GM18951 (cell line): ENCODE results near the gene FNDC1.

ENCODE experiments used
- POLR2A ChIP-seq: IDR thresholded peaks from 4 replicates; pipeline ENCODE4 v1.6.1; 2011; ENCODE audit warnings: mild to moderate bottlenecking; ENCODE audit not compliant: insufficient read length, insufficient read depth; ENCODE audit errors: extremely low read depth
- in situ Hi-C: fragments of 300-500 bp; cut with MboI; formaldehyde crosslinking; loops from one replicate; pipeline ENCODE4 v1.12.0; 2022; ENCODE audit warnings: low sequenced_read_pairs, mixed read lengths, inconsistent platforms; ENCODE audit not compliant: unreplicated experiment

Gene FNDC1

GRCh38 chr6:159234102-159234553 is 64.9 kb downstream of the FNDC1 start:
- no peak for TF ChIP-seq POLR2A
- in situ Hi-C loops = no loop called here

- TF ChIP-seq POLR2A = no peak
- in situ Hi-C loops = no loop called here
Observed at GRCh38 chr6:159238920-159239558, 69.8 kb downstream of the FNDC1 start.

- in situ Hi-C loops = no loop called here
- TF ChIP-seq POLR2A = no peak
Observed at GRCh38 chr6:159249128-159249527, 79.9 kb downstream of the FNDC1 start.

GRCh38 chr6:159249752-159250151 is 80.6 kb downstream of the FNDC1 start:
- in situ Hi-C loops = no loop called here
- no peak for TF ChIP-seq POLR2A

- in situ Hi-C loops = no loop called here
- no peak for TF ChIP-seq POLR2A
Observed at GRCh38 chr6:159250633-159251032, 81.4 kb downstream of the FNDC1 start.

- in situ Hi-C loops = no loop called here
- TF ChIP-seq POLR2A = no peak
Observed at GRCh38 chr6:159252955-159253508, 83.8 kb downstream of the FNDC1 start.

GRCh38 chr6:159254186-159254585 is 85.0 kb downstream of the FNDC1 start:
- no peak for TF ChIP-seq POLR2A
- in situ Hi-C loops = no loop called here

GRCh38 chr6:159255434-159255951 is 86.3 kb downstream of the FNDC1 start:
- in situ Hi-C loops = no loop called here
- no peak for TF ChIP-seq POLR2A

GRCh38 chr6:159256128-159256527 is 86.9 kb downstream of the FNDC1 start:
- TF ChIP-seq POLR2A = no peak

GRCh38 chr6:159257846-159258245 is 88.6 kb downstream of the FNDC1 start:
- no peak for TF ChIP-seq POLR2A
- in situ Hi-C loops = no loop called here

More at GRCh38 chr6:159256128-159256527, 86.9 kb downstream of the FNDC1 start:
- in situ Hi-C loops = no loop called here

GRCh38 chr6:159259441-159260125 is 90.4 kb downstream of the FNDC1 start:
- TF ChIP-seq POLR2A = no peak
- in situ Hi-C loops = no loop called here

GRCh38 chr6:159260208-159260607 is 91.0 kb downstream of the FNDC1 start:
- TF ChIP-seq POLR2A = no peak
- in situ Hi-C loops = no loop called here

GRCh38 chr6:159261995-159262394 is 92.8 kb downstream of the FNDC1 start:
- in situ Hi-C loops = no loop called here
- no peak for TF ChIP-seq POLR2A

GRCh38 chr6:159262586-159262985 is 93.4 kb downstream of the FNDC1 start:
- no peak for TF ChIP-seq POLR2A
- in situ Hi-C loops = no loop called here
